MM.1S (cell line): Measurements from ENCODE around the gene STARD4.

ENCODE experiments used
- DNase-seq: peaks from one replicate; pipeline ENCODE4 v3.0.0-alpha.2; 2015
- H2AFZ ChIP-seq: fragments of 300-600 bp; sonication (generic); 2 replicates; pipeline ENCODE4 v1.6.0; 2016; ENCODE audit warnings: antibody characterized with exemption, low read length
- H3F3A ChIP-seq: fragments of 300-600 bp; sonication (generic); 2 replicates; pipeline ENCODE4 v1.6.1; 2016; ENCODE audit warnings: mild to moderate bottlenecking, antibody characterized with exemption, low read length, moderate library complexity, mixed read lengths; ENCODE audit not compliant: insufficient read depth
- H3K27ac ChIP-seq: fragments of 300-600 bp; sonication (generic); 2 replicates; pipeline ENCODE4 v1.5.1; 2016; ENCODE audit warnings: mild to moderate bottlenecking, low read length
- H3K27me3 ChIP-seq: fragments of 300-600 bp; sonication (generic); replicated peaks from 2 replicates; pipeline ENCODE4 v1.6.0; 2016; ENCODE audit warnings: low read length; ENCODE audit not compliant: insufficient read depth
- H3K36me3 ChIP-seq: fragments of 300-600 bp; sonication (generic); replicated peaks from 2 replicates; pipeline ENCODE4 v1.6.1; 2016; ENCODE audit warnings: mild to moderate bottlenecking, low read length, mixed read lengths; ENCODE audit not compliant: insufficient read depth
- H3K4me1 ChIP-seq: fragments of 300-600 bp; sonication (generic); 2 replicates; pipeline ENCODE4 v1.6.1; 2016; ENCODE audit warnings: low read length, mixed read lengths
- H3K4me2 ChIP-seq: fragments of 300-600 bp; sonication (generic); 2 replicates; pipeline ENCODE4 v1.6.0; 2016; ENCODE audit warnings: low read depth, low read length
- H3K4me3 ChIP-seq: fragments of 300-600 bp; sonication (generic); 2 replicates; pipeline ENCODE4 v1.5.1; 2016; ENCODE audit warnings: low read length, mixed read lengths
- H3K79me2 ChIP-seq: fragments of 300-600 bp; sonication (generic); 2 replicates; pipeline ENCODE4 v1.6.1; 2016; ENCODE audit warnings: mixed run types, low read length, mixed read lengths
- H3K9ac ChIP-seq: fragments of 300-600 bp; sonication (generic); 2 replicates; pipeline ENCODE4 v1.6.1; 2016; ENCODE audit warnings: low read length, mixed read lengths
- H3K9me2 ChIP-seq: fragments of 300-600 bp; sonication (generic); replicated peaks from 2 replicates; pipeline ENCODE4 v1.6.1; 2016; ENCODE audit warnings: mild to moderate bottlenecking, low read length, mixed read lengths; ENCODE audit not compliant: insufficient read depth
- H3K9me3 ChIP-seq: fragments of 300-600 bp; sonication (generic); replicated peaks from 2 replicates; pipeline ENCODE4 v1.6.1; 2016; ENCODE audit warnings: mild to moderate bottlenecking, low read length, mixed read lengths; ENCODE audit not compliant: insufficient read depth
- H4K20me1 ChIP-seq: fragments of 300-600 bp; sonication (generic); 2 replicates; pipeline ENCODE4 v1.6.1; 2016; ENCODE audit warnings: mild to moderate bottlenecking, low read length, moderate library complexity, mixed read lengths; ENCODE audit not compliant: insufficient read depth
- CTCF ChIP-seq: fragments of 300-600 bp; sonication (generic); IDR thresholded peaks from 2 replicates; pipeline ENCODE4 v1.5.1; 2016; ENCODE audit warnings: antibody characterized with exemption, low read length, mixed read lengths
- EZH2 ChIP-seq: fragments of 300-600 bp; sonication (generic); optimal IDR thresholded peaks from 2 replicates; pipeline ENCODE3; 2017; ENCODE audit warnings: low read depth, mild to moderate bottlenecking, antibody characterized with exemption, low read length, mixed read lengths
- EZH2phosphoT487 ChIP-seq: fragments of 300-600 bp; sonication (generic); IDR thresholded peaks from 2 replicates; pipeline ENCODE4 v1.6.1; 2018; ENCODE audit warnings: antibody characterized with exemption, low read length

The STARD4 gene

DNA sequence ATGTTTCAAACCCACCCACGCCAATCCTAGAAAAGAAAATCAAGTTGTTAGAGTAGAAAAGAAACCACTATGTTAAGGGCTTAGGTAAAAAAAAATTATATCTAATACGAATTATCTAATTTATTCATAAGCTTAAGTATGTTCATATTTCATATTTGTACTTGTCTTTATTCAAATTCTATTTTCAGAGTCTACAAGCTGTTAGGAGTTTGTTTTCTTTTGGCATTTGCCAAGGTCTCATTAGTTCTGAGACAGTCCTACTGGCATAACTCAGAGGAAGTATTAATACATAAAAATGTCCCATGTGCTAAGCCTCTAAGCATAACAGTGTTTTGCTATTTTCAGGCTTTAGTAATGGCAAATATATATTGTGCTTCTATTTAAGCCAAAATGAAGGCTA, 57.6 kb downstream of the STARD4 start:
- TF ChIP-seq CTCF (no peak), EZH2phosphoT487 (no peak), EZH2 (no peak)
- Histone ChIP-seq H3F3A (no peaks in the 10 kb centered on the region), H3K27me3 (no peaks in the 10 kb centered on the region), H3K36me3 (no peaks in the 10 kb centered on the region), H3K79me2 (no peaks in the 10 kb centered on the region), H3K27ac (no peak overlapping the region), H3K4me2 (no peak overlapping the region), H3K9me2 (no peaks in the 10 kb centered on the region), H3K4me3 (no peak overlapping the region), H3K4me1 (no peaks in the 10 kb centered on the region), H4K20me1 (no peaks in the 10 kb centered on the region), H3K9ac (no peak overlapping the region), H3K9me3 (no peaks in the 10 kb centered on the region), H2AFZ (no peak overlapping the region)
- DNase-seq = no peak

GRCh38 chr5:111454198-111454622, 58.1 kb downstream of the STARD4 start:
- Histone ChIP-seq H3K4me3 (no peak overlapping the region), H2AFZ (no peak overlapping the region), H4K20me1 (no peaks in the 10 kb centered on the region), H3K4me1 (no peaks in the 10 kb centered on the region), H3K9ac (no peak overlapping the region), H3K27me3 (no peaks in the 10 kb centered on the region), H3K79me2 (no peaks in the 10 kb centered on the region), H3K27ac (no peak overlapping the region), H3F3A (no peaks in the 10 kb centered on the region), H3K4me2 (no peak overlapping the region), H3K9me2 (no peaks in the 10 kb centered on the region), H3K36me3 (no peaks in the 10 kb centered on the region), H3K9me3 (no peaks in the 10 kb centered on the region)
- no peak for DNase-seq
- TF ChIP-seq EZH2 = no peak
- no peak for TF ChIP-seq CTCF
- TF ChIP-seq EZH2phosphoT487 = no peak

DNA sequence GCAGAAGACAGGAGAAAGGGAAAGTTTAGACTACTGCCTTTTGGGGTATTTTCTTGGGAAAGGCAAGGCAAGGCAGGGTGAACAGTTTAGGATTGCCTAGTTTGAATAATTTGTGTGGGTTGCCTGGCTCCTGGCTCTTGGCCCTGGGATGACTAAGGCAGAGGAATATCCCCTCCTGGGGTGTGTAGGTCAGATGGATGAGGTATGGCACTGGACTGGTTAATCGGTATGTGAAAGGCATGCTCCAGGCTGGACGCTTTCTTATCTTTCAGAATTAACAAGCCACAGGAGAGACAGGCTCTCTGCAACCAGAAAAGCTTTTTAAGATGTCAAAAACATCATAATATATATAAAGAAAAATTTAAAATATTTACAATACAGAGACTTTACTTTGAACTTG, 58.6 kb downstream of the STARD4 start:
- Histone ChIP-seq H3K4me3 (no peak overlapping the region), H3K9ac (no peak overlapping the region), H2AFZ (no peak overlapping the region), H3F3A (no peaks in the 10 kb centered on the region), H3K4me2 (no peak overlapping the region), H3K9me2 (no peaks in the 10 kb centered on the region), H3K27ac (no peak overlapping the region), H3K9me3 (no peaks in the 10 kb centered on the region), H3K4me1 (no peaks in the 10 kb centered on the region), H4K20me1 (no peaks in the 10 kb centered on the region), H3K36me3 (no peaks in the 10 kb centered on the region), H3K79me2 (no peaks in the 10 kb centered on the region), H3K27me3 (no peaks in the 10 kb centered on the region)
- no peak for DNase-seq
- TF ChIP-seq EZH2 = no peak
- no peak for TF ChIP-seq CTCF
- no peak for TF ChIP-seq EZH2phosphoT487
